Endothelial cell of umbilical vein (primary cell): Measurements from ENCODE around the gene FAM43B. TPM values are rescaled to one million over a fixed set of nuclear protein-coding genes. Genes with fewer than 3 reads are reported as not detected.

ENCODE experiments used
- BruUV-seq: library from RNA; stranded (reverse); fragments of 400-500 nt; replicated peaks from 2 replicates; lab custom pipeline; 2021; lab: Mats Ljungman, UMichigan
- CTCF ChIA-PET: fragments of 300-600, 350-600 bp; sonication (Branson Sonifier 250); formaldehyde crosslinking; loops from one replicate; lab custom pipeline; 2021; ENCODE audit warnings: antibody characterized with exemption, inconsistent platforms; lab: Charles Lee
- POLR2A ChIA-PET: fragments of 300-600, 350-600 bp; sonication (Branson Sonifier 250); formaldehyde crosslinking; loops from one replicate; lab custom pipeline; 2021; ENCODE audit warnings: antibody characterized with exemption, inconsistent platforms; lab: Charles Lee
- DNase-seq: peaks from one replicate; pipeline ENCODE4 v3.0.0-alpha.2; 2011; ENCODE audit warnings: low read depth, low spot score
- FAIRE-seq: peaks from 2 replicates; lab custom pipeline; 2011; peaks lifted over from hg19 to GRCh38; lab: Jason Lieb, UNC
- H2AFZ ChIP-seq: 2 replicates; pipeline ENCODE4 v1.6.0; 2012; ENCODE audit warnings: low read depth, low read length, control low read depth, inconsistent platforms
- H3K27ac ChIP-seq: 2 replicates; pipeline ENCODE4 v1.5.1; 2011; ENCODE audit warnings: low read depth, mild to moderate bottlenecking, control low read depth, low read length, moderate library complexity; ENCODE audit not compliant: insufficient read depth
- H3K27me3 ChIP-seq, 2 experiments: 2 replicates each; pipeline versions ENCODE4 v1.6.0 to v1.6.1; 2011; ENCODE audit warnings: low read length in 2 of 2, mixed read lengths in 1 of 2; ENCODE audit not compliant: control insufficient read depth in 2 of 2, insufficient read depth in 2 of 2
- H3K36me3 ChIP-seq, 2 experiments: 2 replicates in 1 of 2; 3 replicates in 1 of 2; pipeline ENCODE4 v1.5.1; 2011; ENCODE audit warnings: low read length in 2 of 2, mild to moderate bottlenecking in 1 of 2, moderate library complexity in 1 of 2; ENCODE audit not compliant: control insufficient read depth in 2 of 2, insufficient read depth in 2 of 2; ENCODE audit errors: extremely low read depth in 1 of 2
- H3K4me1 ChIP-seq: 3 replicates; pipeline ENCODE4 v1.5.1; 2011; ENCODE audit warnings: mild to moderate bottlenecking, low read length; ENCODE audit not compliant: control insufficient read depth, insufficient read depth; ENCODE audit errors: extremely low read depth
- H3K4me2 ChIP-seq: 2 replicates; pipeline ENCODE4 v1.6.1; 2011; ENCODE audit warnings: low read length, control low read depth, mixed read lengths; ENCODE audit not compliant: insufficient read depth
- H3K4me3 ChIP-seq, 3 experiments: fragments of 200-600 bp in 1 of 3; sonication (generic), shearing (Covaris generic) in 1 of 3; replicated peaks in 1 of 3; 2 replicates each; pipeline ENCODE4 v1.5.1; 2011 to 2016; ENCODE audit warnings: control low read depth in 3 of 3, low read length in 3 of 3, mild to moderate bottlenecking in 2 of 3, inconsistent platforms in 1 of 3, low read depth in 1 of 3, moderate library complexity in 1 of 3; ENCODE audit not compliant: insufficient read depth in 1 of 3
- H3K79me2 ChIP-seq: 2 replicates; pipeline ENCODE4 v1.6.0; 2012; ENCODE audit warnings: low read length, inconsistent platforms; ENCODE audit not compliant: control insufficient read depth, insufficient read depth
- H3K9ac ChIP-seq: replicated peaks from 2 replicates; pipeline ENCODE3; 2011; ENCODE audit warnings: low read length, control low read depth; ENCODE audit not compliant: insufficient read depth; ENCODE audit errors: extremely low read depth
- H3K9me1 ChIP-seq: replicated peaks from 3 replicates; pipeline ENCODE4 v1.6.0; 2011; ENCODE audit warnings: mild to moderate bottlenecking, low read length; ENCODE audit not compliant: control insufficient read depth, insufficient read depth; ENCODE audit errors: extremely low read depth
- H3K9me3 ChIP-seq: replicated peaks from 2 replicates; pipeline ENCODE4 v1.5.1; 2012; ENCODE audit warnings: low read length, inconsistent platforms; ENCODE audit not compliant: control insufficient read depth, insufficient read depth
- H4K20me1 ChIP-seq: replicated peaks from 2 replicates; pipeline ENCODE3; 2011; ENCODE audit warnings: mild to moderate bottlenecking, low read length; ENCODE audit not compliant: control insufficient read depth, insufficient read depth; ENCODE audit errors: extremely low read depth
- EZH2 ChIP-seq: IDR thresholded peaks from 2 replicates; pipeline ENCODE4 v1.6.1; 2012; ENCODE audit warnings: borderline replicate concordance, low read depth, mild to moderate bottlenecking, moderate library complexity, low read length, inconsistent platforms; ENCODE audit not compliant: severe bottlenecking
- FOS ChIP-seq: IDR thresholded peaks from 2 replicates; pipeline ENCODE4 v1.6.1; 2011; ENCODE audit warnings: mild to moderate bottlenecking, low read length, moderate library complexity, borderline replicate concordance; ENCODE audit not compliant: insufficient read depth
- GATA2 ChIP-seq: IDR thresholded peaks from 2 replicates; pipeline ENCODE4 v1.7.0; 2011; ENCODE audit warnings: low read depth, mild to moderate bottlenecking, moderate library complexity, mixed read lengths, low read length; ENCODE audit not compliant: insufficient read length, insufficient read depth
- JUN ChIP-seq: IDR thresholded peaks from 2 replicates; pipeline ENCODE4 v1.6.1; 2011; ENCODE audit warnings: borderline replicate concordance, low read depth; ENCODE audit not compliant: insufficient read length, insufficient read depth
- MYC ChIP-seq: IDR thresholded peaks from one replicate; pipeline ENCODE4 v1.6.1; 2011; ENCODE audit warnings: mild to moderate bottlenecking, low read depth, low read length
- POLR2A ChIP-seq: IDR thresholded peaks from 2 replicates; pipeline ENCODE4 v1.6.1; 2012; ENCODE audit warnings: low read depth, mild to moderate bottlenecking, control low read depth, low read length
- POLR2AphosphoS5 ChIP-seq: IDR thresholded peaks from 2 replicates; pipeline ENCODE4 v1.6.1; 2012; ENCODE audit warnings: low read depth, mild to moderate bottlenecking, control low read depth, low read length, moderate library complexity; ENCODE audit not compliant: insufficient read depth
- dilution Hi-C: fragments of 300-500 bp; cut with MboI; formaldehyde crosslinking; loops from one replicate; pipeline ENCODE4 v1.15.0; 2019; ENCODE audit warnings: low sequenced_read_pairs; ENCODE audit not compliant: extremely low pct_ligation_motif_present
- intact Hi-C: fragments of 100-400 bp; cut with micrococcal nuclease; formaldehyde crosslinking; loops from one replicate; pipeline ENCODE4 v1.10.0; 2022
- polyA plus RNA-seq, 4 experiments: library from polyadenylated mRNA; depleted of rRNA in 3 of 4; stranded (reverse) in 3 of 4; unstranded in 1 of 4; fragments of >200 nt; gene quantifications; 2 replicates each; pipeline versions ENCODE4 v1.2.1 to v1.2.3, GENCODE V29; 2011 to 2012; ENCODE audit warnings: missing spikeins in 1 of 4
- total RNA-seq: library from RNA; stranded (reverse); gene quantifications from 2 replicates; pipeline ENCODE4 v1.2.3, GENCODE V29; 2021
- TF ChIP-seq, protein P1 (sequence below): IDR thresholded peaks from 2 replicates; pipeline ENCODE4 v1.6.1; 2011; ENCODE audit not compliant: insufficient read depth, insufficient read length
- TF ChIP-seq, protein P2 (sequence below), 2 donors: IDR thresholded peaks; 1 replicate in 1 of 2; 2 replicates in 1 of 2; pipeline ENCODE4 v1.5.1; 2011; ENCODE audit warnings: low read length in 2 of 2, mild to moderate bottlenecking in 2 of 2, moderate library complexity in 2 of 2, control low read depth in 1 of 2, inconsistent platforms in 1 of 2, low read depth in 1 of 2; ENCODE audit not compliant: insufficient read depth in 1 of 2; ENCODE audit errors: extremely low read depth in 1 of 2

FAM43B gene
- total and polyA plus RNA-seq, 2 donors (not counting 3 experiments of a cell fraction or from before 2014, with no cell fraction given): not detected

DNA sequence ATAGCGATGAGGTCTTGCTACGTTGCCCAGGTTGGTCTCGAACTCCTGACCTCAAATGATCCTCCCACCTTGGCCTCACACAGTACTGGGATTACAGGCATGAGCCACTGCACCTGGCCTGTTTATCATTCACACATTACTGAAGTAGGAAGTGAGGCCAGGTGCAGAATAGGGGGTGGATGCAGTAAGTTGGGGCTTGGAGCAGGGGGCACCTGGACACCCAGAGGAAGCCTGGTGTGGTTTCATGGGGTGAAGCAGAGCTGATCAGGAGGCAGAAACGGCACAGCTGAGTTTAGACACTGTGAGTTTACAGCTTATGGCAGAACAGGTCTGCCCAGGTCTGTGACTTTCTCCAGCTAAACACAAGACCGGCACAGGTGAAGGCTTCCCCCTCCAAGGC lies 41.4 kb downstream of the FAM43B start:
- no TSS peak for BruUV-seq
- no peak overlapping the region for H2AFZ ChIP-seq
- intact Hi-C loops (no loop called here), dilution Hi-C loops (no loop called here)
- peaks cover 2 to 9% of the 10 kb centered on the region in 2 experiments for H3K27me3 ChIP-seq
- no peaks in the 10 kb centered on the region for H3K9me1 ChIP-seq
- H3K4me1 ChIP-seq: peaks cover 13% of the 10 kb centered on the region
- CTCF ChIA-PET: interaction anchor here (2.3 kb wide), 1 partner anchor 19 kb away, joined by 15 read pairs; no protein-coding TSS in a partner anchor
- TF ChIP-seq POLR2AphosphoS5 (no peak), MYC (no peak), POLR2A (no peak), GATA2 (no peak), EZH2 (no peak), FOS (no peak), JUN (no peak)
- TF ChIP-seq, protein P1, sequence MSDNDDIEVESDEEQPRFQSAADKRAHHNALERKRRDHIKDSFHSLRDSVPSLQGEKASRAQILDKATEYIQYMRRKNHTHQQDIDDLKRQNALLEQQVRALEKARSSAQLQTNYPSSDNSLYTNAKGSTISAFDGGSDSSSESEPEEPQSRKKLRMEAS: no peak
- TF ChIP-seq, protein P2, sequence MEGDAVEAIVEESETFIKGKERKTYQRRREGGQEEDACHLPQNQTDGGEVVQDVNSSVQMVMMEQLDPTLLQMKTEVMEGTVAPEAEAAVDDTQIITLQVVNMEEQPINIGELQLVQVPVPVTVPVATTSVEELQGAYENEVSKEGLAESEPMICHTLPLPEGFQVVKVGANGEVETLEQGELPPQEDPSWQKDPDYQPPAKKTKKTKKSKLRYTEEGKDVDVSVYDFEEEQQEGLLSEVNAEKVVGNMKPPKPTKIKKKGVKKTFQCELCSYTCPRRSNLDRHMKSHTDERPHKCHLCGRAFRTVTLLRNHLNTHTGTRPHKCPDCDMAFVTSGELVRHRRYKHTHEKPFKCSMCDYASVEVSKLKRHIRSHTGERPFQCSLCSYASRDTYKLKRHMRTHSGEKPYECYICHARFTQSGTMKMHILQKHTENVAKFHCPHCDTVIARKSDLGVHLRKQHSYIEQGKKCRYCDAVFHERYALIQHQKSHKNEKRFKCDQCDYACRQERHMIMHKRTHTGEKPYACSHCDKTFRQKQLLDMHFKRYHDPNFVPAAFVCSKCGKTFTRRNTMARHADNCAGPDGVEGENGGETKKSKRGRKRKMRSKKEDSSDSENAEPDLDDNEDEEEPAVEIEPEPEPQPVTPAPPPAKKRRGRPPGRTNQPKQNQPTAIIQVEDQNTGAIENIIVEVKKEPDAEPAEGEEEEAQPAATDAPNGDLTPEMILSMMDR (IDR thresholded peaks at IDR 0.05; ENCODE audit: extremely low read depth in 1 of 2, insufficient read depth in 1 of 2, low read depth in 1 of 2, low read length in 2 of 2): no peak
- H3K9me3 ChIP-seq: no peaks in the 10 kb centered on the region
- no peaks in the 10 kb centered on the region for H4K20me1 ChIP-seq
- FAIRE-seq (no peak), DNase-seq (no peak)
- H3K4me2 ChIP-seq: no peak overlapping the region
- no peaks in the 10 kb centered on the region for H3K79me2 ChIP-seq
- no peak overlapping the region for H3K4me3 ChIP-seq
- H3K27ac ChIP-seq: no peak overlapping the region
- H3K9ac ChIP-seq: no peak overlapping the region
- H3K36me3 ChIP-seq: no peaks in the 10 kb centered on the region
- POLR2A ChIA-PET: no interaction called here
